ENCODE results near the gene HHIPL2.

DNA sequence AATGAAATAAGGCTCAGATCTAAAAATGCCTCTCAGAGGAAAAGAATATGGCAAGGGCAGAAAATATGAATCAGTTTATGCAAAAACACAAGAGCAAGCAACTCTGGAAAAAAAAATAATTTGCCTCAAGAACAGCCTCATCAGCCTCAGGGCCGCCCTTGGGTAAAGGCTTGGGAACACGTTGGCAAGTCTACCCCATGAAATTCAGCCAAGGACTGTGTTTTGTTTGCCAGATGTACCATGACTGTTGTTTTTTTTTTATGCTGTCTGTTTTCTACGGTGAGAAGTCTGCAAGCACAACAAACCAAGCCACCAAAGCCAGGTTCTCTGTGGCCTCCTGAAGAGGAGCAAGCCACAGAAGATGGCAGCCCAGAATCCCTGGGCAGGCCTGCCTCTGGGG is 18.0 kb downstream of the HHIPL2 start:
- TF ChIP-seq ZNF768 (tag by site-specific recombination; IDR thresholded peaks at IDR 0.05) (no peak), TRIM28 (IDR thresholded peaks at IDR 0.05; ENCODE audit: borderline replicate concordance, low read length) (no peak), ZNF274 (IDR thresholded peaks at IDR 0.05; ENCODE audit: low read length) (no peak), ZNF274 (tag by site-specific recombination; IDR thresholded peaks at IDR 0.05; ENCODE audit: borderline replicate concordance) (no peak), ZNF423 (tag by site-specific recombination; IDR thresholded peaks at IDR 0.05) (no peak), TCF7L2 (IDR thresholded peaks at IDR 0.05; ENCODE audit: borderline replicate concordance, low read depth, low read length) (no peak), ZNF48 (tag by site-specific recombination; IDR thresholded peaks at IDR 0.05) (no peak), ZNF354C (tag by site-specific recombination; IDR thresholded peaks at IDR 0.05; ENCODE audit: borderline replicate concordance, low read depth) (no peak), ZNF600 (tag by site-specific recombination; IDR thresholded peaks at IDR 0.05) (no peak), ZNF391 (tag by site-specific recombination; IDR thresholded peaks at IDR 0.05; ENCODE audit: borderline replicate concordance, low read depth) (no peak), OSR2 (tag by site-specific recombination; IDR thresholded peaks at IDR 0.05) (no peak), ZNF266 (tag by site-specific recombination; IDR thresholded peaks at IDR 0.05; ENCODE audit: low read depth) (no peak)
- TF ChIP-seq, protein P1, sequence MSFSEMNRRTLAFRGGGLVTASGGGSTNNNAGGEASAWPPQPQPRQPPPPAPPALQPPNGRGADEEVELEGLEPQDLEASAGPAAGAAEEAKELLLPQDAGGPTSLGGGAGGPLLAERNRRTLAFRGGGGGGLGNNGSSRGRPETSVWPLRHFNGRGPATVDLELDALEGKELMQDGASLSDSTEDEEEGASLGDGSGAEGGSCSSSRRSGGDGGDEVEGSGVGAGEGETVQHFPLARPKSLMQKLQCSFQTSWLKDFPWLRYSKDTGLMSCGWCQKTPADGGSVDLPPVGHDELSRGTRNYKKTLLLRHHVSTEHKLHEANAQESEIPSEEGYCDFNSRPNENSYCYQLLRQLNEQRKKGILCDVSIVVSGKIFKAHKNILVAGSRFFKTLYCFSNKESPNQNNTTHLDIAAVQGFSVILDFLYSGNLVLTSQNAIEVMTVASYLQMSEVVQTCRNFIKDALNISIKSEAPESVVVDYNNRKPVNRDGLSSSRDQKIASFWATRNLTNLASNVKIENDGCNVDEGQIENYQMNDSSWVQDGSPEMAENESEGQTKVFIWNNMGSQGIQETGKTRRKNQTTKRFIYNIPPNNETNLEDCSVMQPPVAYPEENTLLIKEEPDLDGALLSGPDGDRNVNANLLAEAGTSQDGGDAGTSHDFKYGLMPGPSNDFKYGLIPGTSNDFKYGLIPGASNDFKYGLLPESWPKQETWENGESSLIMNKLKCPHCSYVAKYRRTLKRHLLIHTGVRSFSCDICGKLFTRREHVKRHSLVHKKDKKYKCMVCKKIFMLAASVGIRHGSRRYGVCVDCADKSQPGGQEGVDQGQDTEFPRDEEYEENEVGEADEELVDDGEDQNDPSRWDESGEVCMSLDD (tag by site-specific recombination; IDR thresholded peaks at IDR 0.05): no peak
- TF ChIP-seq, protein P2, sequence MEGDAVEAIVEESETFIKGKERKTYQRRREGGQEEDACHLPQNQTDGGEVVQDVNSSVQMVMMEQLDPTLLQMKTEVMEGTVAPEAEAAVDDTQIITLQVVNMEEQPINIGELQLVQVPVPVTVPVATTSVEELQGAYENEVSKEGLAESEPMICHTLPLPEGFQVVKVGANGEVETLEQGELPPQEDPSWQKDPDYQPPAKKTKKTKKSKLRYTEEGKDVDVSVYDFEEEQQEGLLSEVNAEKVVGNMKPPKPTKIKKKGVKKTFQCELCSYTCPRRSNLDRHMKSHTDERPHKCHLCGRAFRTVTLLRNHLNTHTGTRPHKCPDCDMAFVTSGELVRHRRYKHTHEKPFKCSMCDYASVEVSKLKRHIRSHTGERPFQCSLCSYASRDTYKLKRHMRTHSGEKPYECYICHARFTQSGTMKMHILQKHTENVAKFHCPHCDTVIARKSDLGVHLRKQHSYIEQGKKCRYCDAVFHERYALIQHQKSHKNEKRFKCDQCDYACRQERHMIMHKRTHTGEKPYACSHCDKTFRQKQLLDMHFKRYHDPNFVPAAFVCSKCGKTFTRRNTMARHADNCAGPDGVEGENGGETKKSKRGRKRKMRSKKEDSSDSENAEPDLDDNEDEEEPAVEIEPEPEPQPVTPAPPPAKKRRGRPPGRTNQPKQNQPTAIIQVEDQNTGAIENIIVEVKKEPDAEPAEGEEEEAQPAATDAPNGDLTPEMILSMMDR (tag by site-specific recombination; IDR thresholded peaks at IDR 0.05): no peak
- TF ChIP-seq, protein P3, sequence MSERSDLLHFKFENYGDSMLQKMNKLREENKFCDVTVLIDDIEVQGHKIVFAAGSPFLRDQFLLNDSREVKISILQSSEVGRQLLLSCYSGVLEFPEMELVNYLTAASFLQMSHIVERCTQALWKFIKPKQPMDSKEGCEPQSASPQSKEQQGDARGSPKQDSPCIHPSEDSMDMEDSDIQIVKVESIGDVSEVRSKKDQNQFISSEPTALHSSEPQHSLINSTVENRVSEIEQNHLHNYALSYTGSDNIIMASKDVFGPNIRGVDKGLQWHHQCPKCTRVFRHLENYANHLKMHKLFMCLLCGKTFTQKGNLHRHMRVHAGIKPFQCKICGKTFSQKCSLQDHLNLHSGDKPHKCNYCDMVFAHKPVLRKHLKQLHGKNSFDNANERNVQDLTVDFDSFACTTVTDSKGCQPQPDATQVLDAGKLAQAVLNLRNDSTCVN (tag by site-specific recombination; optimal IDR thresholded peaks at IDR 0.05): no peak
